ENCODE data around the gene TPX2. TPM values are rescaled to one million over a fixed set of nuclear protein-coding genes. Genes with fewer than 3 reads are reported as not detected.

TPX2 gene
- total RNA-seq, 6 experiments from 2014 or later, result 0.56 to 8.3 (median 2.8) TPM

DNA sequence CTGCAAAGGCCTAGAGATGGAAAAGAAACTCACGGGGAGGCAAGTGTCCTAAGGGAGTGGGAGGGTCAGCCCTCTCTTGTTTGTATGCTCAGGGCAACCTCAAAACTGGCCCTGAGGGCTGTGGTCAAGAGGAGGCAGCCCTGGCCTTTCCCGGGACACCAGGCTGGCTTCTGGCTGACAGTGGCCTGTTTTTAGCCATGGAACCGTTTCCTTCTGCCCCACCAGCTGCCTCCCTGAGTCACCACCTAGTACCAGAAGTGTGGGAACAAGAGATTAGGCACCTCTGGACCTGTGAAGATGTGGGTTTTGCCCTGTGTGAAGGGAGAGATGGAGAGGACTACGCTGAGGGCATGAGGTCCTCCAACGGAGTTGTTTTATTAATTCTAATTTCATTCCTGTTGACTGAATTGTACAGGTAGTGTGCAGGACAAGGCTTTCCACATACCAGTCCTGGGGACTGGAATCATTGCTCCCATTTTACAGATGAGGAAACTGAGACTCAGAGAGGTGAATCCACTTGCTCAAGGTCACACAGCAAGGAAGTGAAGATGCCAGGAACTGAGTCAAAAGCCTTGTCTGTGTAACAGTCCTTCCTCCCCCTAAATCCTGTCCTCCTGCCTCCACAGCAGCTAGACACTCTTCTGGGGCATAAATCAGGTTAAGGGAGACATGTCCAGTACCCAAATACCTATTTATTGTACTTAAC lies 100.8 kb downstream of the TPX2 start:
- Histone ChIP-seq H3K27ac (no peak overlapping the region), H3K4me1 (no peaks in the 10 kb centered on the region), H3K27me3 (no peaks in the 10 kb centered on the region), H3K4me3 (no peak overlapping the region), H3K9me3 (no peaks in the 10 kb centered on the region), H3K36me3 (no peaks in the 10 kb centered on the region)
- DNase-seq (no peak), ATAC-seq (no peak)
- 69% methylated on average over 2 of the region's 5 CpGs for WGBS (ENCODE audit: insufficient coverage, low coverage, low lambda C conversion rate, missing lambda C conversion rate)
- TF ChIP-seq POLR2A (IDR thresholded peaks at IDR 0.05), result no peak
- TF ChIP-seq, protein P1, sequence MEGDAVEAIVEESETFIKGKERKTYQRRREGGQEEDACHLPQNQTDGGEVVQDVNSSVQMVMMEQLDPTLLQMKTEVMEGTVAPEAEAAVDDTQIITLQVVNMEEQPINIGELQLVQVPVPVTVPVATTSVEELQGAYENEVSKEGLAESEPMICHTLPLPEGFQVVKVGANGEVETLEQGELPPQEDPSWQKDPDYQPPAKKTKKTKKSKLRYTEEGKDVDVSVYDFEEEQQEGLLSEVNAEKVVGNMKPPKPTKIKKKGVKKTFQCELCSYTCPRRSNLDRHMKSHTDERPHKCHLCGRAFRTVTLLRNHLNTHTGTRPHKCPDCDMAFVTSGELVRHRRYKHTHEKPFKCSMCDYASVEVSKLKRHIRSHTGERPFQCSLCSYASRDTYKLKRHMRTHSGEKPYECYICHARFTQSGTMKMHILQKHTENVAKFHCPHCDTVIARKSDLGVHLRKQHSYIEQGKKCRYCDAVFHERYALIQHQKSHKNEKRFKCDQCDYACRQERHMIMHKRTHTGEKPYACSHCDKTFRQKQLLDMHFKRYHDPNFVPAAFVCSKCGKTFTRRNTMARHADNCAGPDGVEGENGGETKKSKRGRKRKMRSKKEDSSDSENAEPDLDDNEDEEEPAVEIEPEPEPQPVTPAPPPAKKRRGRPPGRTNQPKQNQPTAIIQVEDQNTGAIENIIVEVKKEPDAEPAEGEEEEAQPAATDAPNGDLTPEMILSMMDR (IDR thresholded peaks at IDR 0.05), result no peak
- intact Hi-C loops (cut with DNase I), result loop anchor here in 1 of 2 donors (10.0 kb wide), 1 partner anchor 255 kb away; no protein-coding TSS in a partner anchor

DNA sequence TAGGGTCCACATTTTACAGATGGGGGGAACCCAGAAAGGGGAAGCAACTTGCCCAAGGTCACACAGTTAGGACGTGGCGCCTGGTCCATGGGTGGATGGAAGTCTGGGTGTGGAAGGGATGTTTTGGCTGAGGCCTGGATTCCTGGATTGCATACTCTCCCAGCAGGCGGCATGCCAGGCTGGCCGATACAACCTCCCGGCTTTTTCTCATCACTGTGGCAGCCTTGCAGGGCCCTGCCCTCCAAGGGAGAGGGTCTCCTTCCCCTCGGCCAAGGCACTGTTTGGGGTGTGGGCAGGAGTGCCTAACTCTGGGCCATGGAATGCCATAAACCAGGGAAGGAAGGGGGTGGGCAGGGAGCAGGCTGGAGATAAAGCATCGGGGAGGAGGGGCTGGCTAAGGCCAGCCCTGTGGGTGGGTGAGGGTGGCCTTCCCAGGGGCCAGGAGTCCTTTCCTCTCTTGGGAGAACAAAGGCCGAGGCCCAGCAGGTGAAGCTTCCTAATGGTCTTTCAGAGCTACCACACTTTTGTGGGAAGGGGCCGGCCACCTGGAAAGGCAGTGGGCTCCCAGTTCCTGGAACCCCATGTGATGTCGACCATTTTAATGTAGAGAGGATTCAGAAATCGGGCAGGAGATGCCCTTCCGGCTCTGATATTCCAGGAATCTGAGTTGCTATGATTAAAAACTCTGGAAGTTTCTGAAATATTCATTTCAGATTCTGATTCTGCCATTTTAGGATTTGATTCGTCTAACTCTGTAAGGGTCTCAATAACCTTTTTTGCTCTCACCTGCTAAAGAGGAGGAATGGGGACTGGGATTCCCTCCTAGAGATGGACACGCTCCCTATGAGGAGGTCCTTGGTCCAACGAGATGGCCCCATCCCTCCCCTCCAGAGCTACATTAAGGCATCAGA lies 102.1 kb downstream of the TPX2 start:
- DNase-seq, result no peak
- no peaks in the 10 kb centered on the region for H3K36me3 ChIP-seq
- H3K4me3 ChIP-seq, result no peak overlapping the region
- WGBS (ENCODE audit: insufficient coverage, low coverage, low lambda C conversion rate, missing lambda C conversion rate), result 64% methylated on average over 5 of the region's 15 CpGs
- ATAC-seq, result no peak
- no peaks in the 10 kb centered on the region for H3K27me3 ChIP-seq
- intact Hi-C loops (cut with DNase I), result loop anchor here in 1 of 2 donors (10.0 kb wide), 1 partner anchor 254 kb away; no protein-coding TSS in a partner anchor
- H3K4me1 ChIP-seq, result no peaks in the 10 kb centered on the region
- TF ChIP-seq, protein P1 (IDR thresholded peaks at IDR 0.05), result no peak
- no peak for TF ChIP-seq POLR2A (IDR thresholded peaks at IDR 0.05)
- no peaks in the 10 kb centered on the region for H3K9me3 ChIP-seq
- H3K27ac ChIP-seq, result no peak overlapping the region

DNA sequence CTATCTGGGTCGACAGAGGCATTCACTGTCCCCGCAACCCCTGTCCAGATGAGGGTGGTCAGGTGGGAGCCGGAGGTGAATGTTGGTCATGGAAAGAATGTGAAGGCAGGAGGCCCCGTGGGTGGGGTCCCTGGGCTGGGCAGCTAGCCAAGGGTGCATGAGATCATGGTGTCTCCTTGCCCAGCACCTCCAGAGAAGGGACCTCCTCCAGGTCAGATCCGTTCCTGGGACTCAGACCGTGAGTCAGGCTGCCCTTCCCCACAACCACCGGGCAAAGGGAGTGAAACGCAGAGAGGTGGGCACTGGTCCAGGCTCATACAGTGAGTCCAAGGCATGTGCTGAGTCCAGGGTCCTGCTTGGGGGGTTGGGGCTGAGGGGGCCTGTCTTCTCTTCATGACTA lies 102.8 kb downstream of the TPX2 start:
- no peak for DNase-seq
- Histone ChIP-seq H3K27me3 (no peaks in the 10 kb centered on the region), H3K4me3 (no peak overlapping the region), H3K36me3 (no peaks in the 10 kb centered on the region), H3K9me3 (no peaks in the 10 kb centered on the region), H3K4me1 (no peaks in the 10 kb centered on the region), H3K27ac (no peak overlapping the region)
- ATAC-seq, result no peak
- 20% methylated on average over 1 of the region's 8 CpGs for WGBS (ENCODE audit: insufficient coverage, low coverage, low lambda C conversion rate, missing lambda C conversion rate)
- intact Hi-C loops (cut with DNase I), result loop anchor here in 1 of 2 donors (10.0 kb wide), 1 partner anchor 253 kb away; no protein-coding TSS in a partner anchor
- TF ChIP-seq, protein P1 (IDR thresholded peaks at IDR 0.05), result no peak
- TF ChIP-seq POLR2A (IDR thresholded peaks at IDR 0.05), result no peak

DNA sequence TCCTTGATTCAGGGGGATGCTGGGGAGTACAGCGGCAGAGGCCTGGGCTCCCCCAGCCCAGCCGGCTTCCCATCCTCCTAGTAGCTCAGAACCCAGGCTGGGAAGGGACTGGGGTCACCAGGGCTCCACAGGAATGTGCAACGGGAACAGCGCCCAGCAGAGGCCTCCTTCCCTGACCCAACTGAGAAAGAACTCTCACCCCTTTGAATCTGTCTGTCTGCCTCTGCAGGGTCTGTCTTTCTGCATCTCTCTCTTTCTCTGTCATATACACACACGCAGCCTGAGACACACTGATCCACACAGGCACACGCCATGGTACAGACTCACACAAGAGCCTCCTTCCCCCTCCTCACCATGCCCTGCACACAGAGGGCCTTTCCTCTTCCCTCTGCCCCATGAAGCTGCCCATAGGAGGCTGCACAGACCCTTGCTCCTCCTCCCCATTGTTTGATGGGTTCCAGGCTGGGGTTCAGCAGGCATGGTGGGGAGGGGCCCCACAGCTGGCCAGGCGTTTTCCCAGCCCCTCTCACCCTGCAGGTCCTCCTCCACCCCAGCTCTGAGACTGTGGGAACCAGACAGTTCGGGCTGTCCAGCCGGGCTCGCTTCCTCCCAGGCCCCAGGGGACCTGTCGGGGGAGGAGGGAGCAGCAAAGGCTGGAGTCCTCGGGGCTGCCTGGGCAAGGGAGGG lies 103.5 kb downstream of the TPX2 start:
- Histone ChIP-seq H3K27ac (no peak overlapping the region), H3K9me3 (no peaks in the 10 kb centered on the region), H3K36me3 (no peaks in the 10 kb centered on the region), H3K27me3 (no peaks in the 10 kb centered on the region), H3K4me1 (no peaks in the 10 kb centered on the region), H3K4me3 (no peak overlapping the region)
- DNase-seq (no peak), ATAC-seq (peak; percentile 29 to 35 (median 30))
- 73% methylated on average over 3 of the region's 12 CpGs for WGBS (ENCODE audit: insufficient coverage, low coverage, low lambda C conversion rate, missing lambda C conversion rate)
- intact Hi-C loops (cut with DNase I), result loop anchor here in 1 of 2 donors (10.0 kb wide), 1 partner anchor 252 kb away; no protein-coding TSS in a partner anchor
- TF ChIP-seq, protein P1 (IDR thresholded peaks at IDR 0.05), result no peak
- TF ChIP-seq POLR2A (IDR thresholded peaks at IDR 0.05), result no peak
